Neuronal stem cell (in vitro differentiated cells): ENCODE data around the gene C1QB. TPM values are rescaled to one million over a fixed set of nuclear protein-coding genes. Genes with fewer than 3 reads are reported as not detected.

Experiments
- DNase-seq: peaks from one replicate; pipeline ENCODE4 v3.0.0-alpha.2; 2013; ENCODE audit warnings: low spot score
- H2AFZ ChIP-seq: one replicate; pipeline ENCODE4 v1.6.1; 2013; ENCODE audit warnings: mild to moderate bottlenecking, low read length, inconsistent platforms
- H2AK5ac ChIP-seq: 2 replicates; pipeline ENCODE4 v1.6.1; 2013; ENCODE audit warnings: low read depth, mild to moderate bottlenecking, inconsistent platforms, low read length, moderate library complexity, mixed read lengths
- H2BK120ac ChIP-seq: 2 replicates; pipeline ENCODE4 v1.6.1; 2013; ENCODE audit warnings: low read depth, mild to moderate bottlenecking, inconsistent platforms, low read length, moderate library complexity, mixed read lengths
- H2BK12ac ChIP-seq: one replicate; pipeline ENCODE4 v1.6.1; 2013; ENCODE audit warnings: low read length, inconsistent platforms
- H2BK15ac ChIP-seq: 2 replicates; pipeline ENCODE4 v1.6.1; 2013; ENCODE audit warnings: mild to moderate bottlenecking, low read length, inconsistent platforms, mixed read lengths
- H2BK5ac ChIP-seq: one replicate; pipeline ENCODE4 v1.6.1; 2013; ENCODE audit warnings: inconsistent platforms, mild to moderate bottlenecking, low read length, moderate library complexity
- H3K14ac ChIP-seq: one replicate; pipeline ENCODE4 v1.6.1; 2013; ENCODE audit warnings: low read length, inconsistent platforms
- H3K18ac ChIP-seq: 2 replicates; pipeline ENCODE4 v1.6.1; 2013; ENCODE audit warnings: low read length, inconsistent platforms
- H3K23ac ChIP-seq: 2 replicates; pipeline ENCODE4 v1.6.1; 2013; ENCODE audit warnings: low read depth, mild to moderate bottlenecking, mixed read lengths, low read length, inconsistent platforms; ENCODE audit not compliant: poor library complexity
- H3K27ac ChIP-seq: replicated peaks from 3 replicates; pipeline ENCODE4 v1.5.1; 2013; ENCODE audit warnings: low read length, inconsistent platforms
- H3K27me3 ChIP-seq, 3 experiments: 2 replicates each; pipeline ENCODE4 v1.6.1; 2013; ENCODE audit warnings: low read length in 3 of 3, mild to moderate bottlenecking in 2 of 3, inconsistent platforms in 1 of 3, low read depth in 1 of 3, mixed read lengths in 1 of 3, moderate library complexity in 1 of 3; ENCODE audit not compliant: control insufficient read depth in 3 of 3, insufficient read depth in 3 of 3
- H3K36me3 ChIP-seq, 2 donors: replicated peaks in 1 of 2; 2 replicates each; pipeline ENCODE4 v1.6.1; 2013; ENCODE audit warnings: low read length in 2 of 2; ENCODE audit not compliant: control insufficient read depth in 2 of 2, insufficient read depth in 2 of 2
- H3K4ac ChIP-seq: 2 replicates; pipeline ENCODE4 v1.6.1; 2013; ENCODE audit warnings: inconsistent platforms, mild to moderate bottlenecking, low read length, moderate library complexity
- H3K4me1 ChIP-seq, 2 donors: 1 replicate in 1 of 2; 2 replicates in 1 of 2; pipeline ENCODE4 v1.6.1; 2013; ENCODE audit warnings: low read length in 2 of 2, low read depth in 1 of 2; ENCODE audit not compliant: control insufficient read depth in 2 of 2, insufficient read depth in 1 of 2
- H3K4me2 ChIP-seq: one replicate; pipeline ENCODE4 v1.6.1; 2013; ENCODE audit warnings: mild to moderate bottlenecking, low read length, inconsistent platforms; ENCODE audit not compliant: insufficient read depth, poor library complexity, severe bottlenecking
- H3K4me3 ChIP-seq, 2 donors: 2 replicates each; pipeline ENCODE4 v1.5.1; 2013; ENCODE audit warnings: low read length in 2 of 2, mild to moderate bottlenecking in 2 of 2, inconsistent platforms in 1 of 2, moderate library complexity in 1 of 2
- H3K79me1 ChIP-seq: one replicate; pipeline ENCODE4 v1.6.1; 2013; ENCODE audit warnings: low read depth, mild to moderate bottlenecking, inconsistent platforms, low read length, moderate library complexity
- H3K9ac ChIP-seq: one replicate; pipeline ENCODE4 v1.6.1; 2013; ENCODE audit warnings: mild to moderate bottlenecking, low read depth, low read length, inconsistent platforms; ENCODE audit not compliant: poor library complexity
- H3K9me3 ChIP-seq, 2 donors: replicated peaks in 1 of 2; 2 replicates each; pipeline versions ENCODE3 to v1.6.1; 2013; ENCODE audit warnings: low read length in 2 of 2, mild to moderate bottlenecking in 2 of 2, inconsistent platforms in 1 of 2, low read depth in 1 of 2, mixed read lengths in 1 of 2, moderate library complexity in 1 of 2; ENCODE audit not compliant: control insufficient read depth in 2 of 2, insufficient read depth in 1 of 2
- H4K8ac ChIP-seq: one replicate; pipeline ENCODE4 v1.6.1; 2013; ENCODE audit warnings: low read depth, mild to moderate bottlenecking, inconsistent platforms, low read length, moderate library complexity
- H4K91ac ChIP-seq: one replicate; pipeline ENCODE4 v1.6.1; 2013; ENCODE audit warnings: low read length, low read depth, mild to moderate bottlenecking, inconsistent platforms; ENCODE audit not compliant: poor library complexity
- WGBS, 2 donors: extraction: QIAGEN DNeasy Blood & Tissue Kit; methylation state at CpG; one replicate each; pipeline ENCODE4 v1.1.7; 2013; ENCODE audit warnings: missing lambda C conversion rate in 2 of 2, mixed read lengths in 1 of 2; ENCODE audit not compliant: insufficient read length in 2 of 2, insufficient replicate concordance in 1 of 2; ENCODE audit errors: extremely low coverage in 2 of 2; 5-methylcytosine and 5-hydroxymethylcytosine counted together
- polyA plus RNA-seq, 2 experiments: library from polyadenylated mRNA; stranded (reverse); fragments of 200-250 nt; gene quantifications; one replicate each; pipeline ENCODE4 v1.2.3, GENCODE V29; 2013

C1QB gene, protein sequence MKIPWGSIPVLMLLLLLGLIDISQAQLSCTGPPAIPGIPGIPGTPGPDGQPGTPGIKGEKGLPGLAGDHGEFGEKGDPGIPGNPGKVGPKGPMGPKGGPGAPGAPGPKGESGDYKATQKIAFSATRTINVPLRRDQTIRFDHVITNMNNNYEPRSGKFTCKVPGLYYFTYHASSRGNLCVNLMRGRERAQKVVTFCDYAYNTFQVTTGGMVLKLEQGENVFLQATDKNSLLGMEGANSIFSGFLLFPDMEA
- not detected for polyA plus RNA-seq (2013, experiment 1 of 2)
- polyA plus RNA-seq (2013, experiment 2 of 2): not detected

DNA sequence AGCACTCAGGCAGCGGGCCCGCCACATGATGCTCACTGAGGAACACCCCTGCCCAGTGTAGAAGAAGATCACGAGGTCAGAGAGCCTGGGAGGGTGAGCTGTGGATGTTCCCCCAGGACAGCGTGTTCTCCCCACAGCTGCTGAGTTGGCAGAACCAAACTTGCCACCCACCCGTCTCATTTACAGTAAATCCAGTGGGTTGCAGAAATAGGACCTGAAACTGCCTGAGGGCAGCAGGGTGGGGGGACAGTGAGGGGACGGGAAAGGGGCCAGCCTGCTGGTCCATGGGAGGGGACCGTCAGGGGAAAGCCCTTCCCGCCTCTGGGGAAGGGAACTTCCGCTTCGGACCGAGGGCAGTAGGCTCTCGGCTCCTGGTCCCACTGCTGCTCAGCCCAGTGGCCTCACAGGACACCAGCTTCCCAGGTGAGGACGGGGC is at the start of gene C1QB:
Gene C1QB, plus strand, starts transcription at position 356 of the 436 bp plus-strand sequence. CDS start 6,227 bp downstream, outside the sequence.
- Histone ChIP-seq H3K27me3 (peaks cover 0 to 49% (median 2%) of the 10 kb centered on the region in 3 experiments), H3K4me3 (no peak within 1 kb of the TSS), H2BK120ac (no peak within 1 kb of the TSS), H2BK12ac (no peak within 1 kb of the TSS), H3K14ac (peak within 1 kb of the TSS; percentile 42), H2AFZ (no peak within 1 kb of the TSS), H2AK5ac (peak within 1 kb of the TSS; percentile 6), H4K91ac (no peak within 1 kb of the TSS), H3K9ac (no peak within 1 kb of the TSS), H3K79me1 (no peaks in the 10 kb centered on the region), H3K36me3 (no peaks in the 10 kb centered on the region), H2BK15ac (no peak within 1 kb of the TSS), H3K23ac (peak within 1 kb of the TSS; percentile 16), H3K4ac (no peak within 1 kb of the TSS), H3K18ac (peak within 1 kb of the TSS; percentile 11), H4K8ac (no peak within 1 kb of the TSS), H3K27ac (no peak within 1 kb of the TSS), H2BK5ac (no peak within 1 kb of the TSS), H3K4me1 (no peaks in the 10 kb centered on the region), H3K9me3 (peaks cover 0 to 2% of the 10 kb centered on the region in 2 donors), H3K4me2 (no peak within 1 kb of the TSS)
- WGBS, 2 donors: no CpG with 5 or more reads among the region's 13 CpGs
- no peak for DNase-seq

DNA sequence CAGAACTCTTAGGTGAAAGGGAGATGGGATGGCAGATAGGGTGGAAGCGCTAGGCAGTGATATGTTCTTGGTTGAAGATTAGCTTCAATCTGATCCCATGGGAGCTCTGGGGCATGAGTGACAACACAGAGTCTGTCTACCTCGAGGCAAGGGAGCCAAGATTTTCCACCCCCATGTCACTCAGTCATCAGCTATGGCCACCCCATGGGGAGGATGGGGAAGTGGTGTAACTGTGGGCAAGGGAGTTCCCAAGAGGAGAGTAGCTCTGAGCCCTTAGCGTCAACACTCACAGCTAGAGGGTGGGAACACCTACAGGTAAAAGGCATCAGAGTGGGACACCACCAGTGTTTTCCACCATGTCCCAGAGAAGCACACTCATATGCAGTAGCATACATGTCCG is 46.9 kb upstream of the C1QB start:
- no peak overlapping the region for H3K23ac ChIP-seq
- H3K18ac ChIP-seq: no peak overlapping the region
- H2AFZ ChIP-seq: no peak overlapping the region
- DNase-seq: no peak
- no peak overlapping the region for H2BK15ac ChIP-seq
- no peak overlapping the region for H2BK5ac ChIP-seq
- no peak overlapping the region for H2BK120ac ChIP-seq
- no peak overlapping the region for H2AK5ac ChIP-seq
- H3K36me3 ChIP-seq: no peaks in the 10 kb centered on the region
- no peak overlapping the region for H3K14ac ChIP-seq
- H3K9ac ChIP-seq: no peak overlapping the region
- H3K4ac ChIP-seq: no peak overlapping the region
- peaks cover 0 to 72% (median 14%) of the 10 kb centered on the region in 3 experiments for H3K27me3 ChIP-seq
- no peak overlapping the region for H2BK12ac ChIP-seq
- no peaks in the 10 kb centered on the region for H3K9me3 ChIP-seq
- H3K27ac ChIP-seq: no peak overlapping the region
- H3K4me3 ChIP-seq: no peak overlapping the region
- no peak overlapping the region for H4K91ac ChIP-seq
- no CpG with 5 or more reads among the region's 4 CpGs for WGBS, 2 donors
- H3K79me1 ChIP-seq: no peaks in the 10 kb centered on the region
- H3K4me2 ChIP-seq: no peak overlapping the region
- H4K8ac ChIP-seq: no peak overlapping the region
- H3K4me1 ChIP-seq: no peaks in the 10 kb centered on the region

DNA sequence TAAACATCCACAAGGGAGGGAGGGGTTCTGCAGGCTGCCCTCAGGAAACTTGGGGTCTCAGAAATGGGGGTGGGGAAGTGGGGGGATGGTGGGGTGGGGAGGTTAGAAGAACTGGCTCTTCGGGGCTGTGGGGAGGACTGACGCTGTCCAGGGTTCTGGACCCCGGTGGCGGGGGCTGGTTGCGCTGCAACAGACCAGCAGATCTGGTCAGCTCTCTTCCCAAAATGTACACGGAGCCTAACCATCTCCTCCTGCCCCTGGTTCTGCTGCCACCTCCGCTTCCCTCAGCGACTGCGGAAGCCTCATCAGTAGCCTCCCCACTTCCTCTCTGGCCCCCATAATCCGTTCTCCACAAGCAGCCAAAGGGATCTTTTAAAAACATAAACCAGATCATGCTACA is 45.9 kb upstream of the C1QB start:
- no peak overlapping the region for H4K8ac ChIP-seq
- peaks cover 0 to 72% (median 14%) of the 10 kb centered on the region in 3 experiments for H3K27me3 ChIP-seq
- no peak overlapping the region for H4K91ac ChIP-seq
- no peak overlapping the region for H3K4me2 ChIP-seq
- no peak overlapping the region for H2BK120ac ChIP-seq
- H2BK12ac ChIP-seq: no peak overlapping the region
- H3K36me3 ChIP-seq: no peaks in the 10 kb centered on the region
- H3K9me3 ChIP-seq: no peaks in the 10 kb centered on the region
- H3K9ac ChIP-seq: no peak overlapping the region
- H3K27ac ChIP-seq: no peak overlapping the region
- no peak overlapping the region for H2BK15ac ChIP-seq
- H3K14ac ChIP-seq: no peak overlapping the region
- no peak overlapping the region for H2AK5ac ChIP-seq
- H3K4ac ChIP-seq: no peak overlapping the region
- H3K23ac ChIP-seq: peak overlapping the region; percentile 23
- DNase-seq: no peak
- no peak overlapping the region for H2AFZ ChIP-seq
- WGBS, 2 donors: no CpG with 5 or more reads among the region's 10 CpGs
- no peak overlapping the region for H2BK5ac ChIP-seq
- H3K4me1 ChIP-seq: no peaks in the 10 kb centered on the region
- H3K79me1 ChIP-seq: no peaks in the 10 kb centered on the region
- H3K18ac ChIP-seq: no peak overlapping the region
- H3K4me3 ChIP-seq: no peak overlapping the region

DNA sequence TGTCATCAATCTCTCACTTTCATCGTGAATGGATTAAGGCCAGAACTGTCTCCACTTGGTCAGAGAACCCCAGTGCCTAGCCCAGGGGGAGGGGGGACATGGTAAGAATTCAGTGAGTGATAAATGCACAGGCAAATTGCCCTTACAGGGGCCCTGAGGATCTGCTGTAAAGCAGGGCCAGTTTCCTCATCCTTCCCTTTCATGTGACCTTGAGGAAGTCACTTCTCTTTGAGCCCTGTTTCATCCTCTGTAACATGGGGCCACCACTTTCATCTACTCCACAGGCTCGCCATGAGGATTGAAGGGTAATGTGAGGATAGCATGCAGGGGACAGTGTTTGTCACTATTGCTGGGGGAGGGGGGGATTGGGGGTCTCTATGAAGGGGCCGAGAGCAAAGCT is 44.7 kb upstream of the C1QB start:
- Histone ChIP-seq H2BK5ac (no peak overlapping the region), H3K9me3 (no peaks in the 10 kb centered on the region), H3K4ac (no peak overlapping the region), H2AK5ac (no peak overlapping the region), H2BK15ac (no peak overlapping the region), H2BK12ac (no peak overlapping the region), H2AFZ (no peak overlapping the region), H3K27ac (no peak overlapping the region), H2BK120ac (no peak overlapping the region), H3K9ac (no peak overlapping the region), H3K79me1 (no peaks in the 10 kb centered on the region), H4K91ac (no peak overlapping the region), H3K4me2 (no peak overlapping the region), H3K4me3 (no peak overlapping the region), H3K36me3 (no peaks in the 10 kb centered on the region), H3K27me3 (peaks cover 0 to 65% (median 14%) of the 10 kb centered on the region in 3 experiments), H3K4me1 (no peaks in the 10 kb centered on the region), H3K23ac (no peak overlapping the region), H3K14ac (no peak overlapping the region), H3K18ac (no peak overlapping the region), H4K8ac (no peak overlapping the region)
- DNase-seq: no peak
- no CpG with 5 or more reads among the region's 3 CpGs for WGBS, 2 donors
